ENCODE data around the gene COA1.

DNA sequence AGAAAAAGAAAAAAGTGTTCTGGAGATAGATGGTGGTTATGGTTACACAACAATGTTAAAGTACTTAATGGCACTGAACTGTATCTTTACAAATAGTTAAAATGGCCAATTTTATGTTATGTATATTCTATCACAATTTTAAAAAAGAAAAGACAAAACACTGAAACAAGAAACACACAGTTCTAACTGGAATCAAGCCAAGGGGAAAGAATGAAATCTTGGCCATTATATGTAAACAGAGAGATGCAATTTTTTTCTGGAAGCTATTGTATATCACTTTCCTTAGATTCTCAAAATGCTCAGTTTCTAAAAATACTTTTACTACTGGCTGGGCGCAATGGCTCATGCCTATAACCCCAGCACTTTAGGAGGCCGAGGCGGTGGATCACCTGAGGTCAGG, 4.1 kb downstream of the COA1 start:
- TF ChIP-seq, protein P1, sequence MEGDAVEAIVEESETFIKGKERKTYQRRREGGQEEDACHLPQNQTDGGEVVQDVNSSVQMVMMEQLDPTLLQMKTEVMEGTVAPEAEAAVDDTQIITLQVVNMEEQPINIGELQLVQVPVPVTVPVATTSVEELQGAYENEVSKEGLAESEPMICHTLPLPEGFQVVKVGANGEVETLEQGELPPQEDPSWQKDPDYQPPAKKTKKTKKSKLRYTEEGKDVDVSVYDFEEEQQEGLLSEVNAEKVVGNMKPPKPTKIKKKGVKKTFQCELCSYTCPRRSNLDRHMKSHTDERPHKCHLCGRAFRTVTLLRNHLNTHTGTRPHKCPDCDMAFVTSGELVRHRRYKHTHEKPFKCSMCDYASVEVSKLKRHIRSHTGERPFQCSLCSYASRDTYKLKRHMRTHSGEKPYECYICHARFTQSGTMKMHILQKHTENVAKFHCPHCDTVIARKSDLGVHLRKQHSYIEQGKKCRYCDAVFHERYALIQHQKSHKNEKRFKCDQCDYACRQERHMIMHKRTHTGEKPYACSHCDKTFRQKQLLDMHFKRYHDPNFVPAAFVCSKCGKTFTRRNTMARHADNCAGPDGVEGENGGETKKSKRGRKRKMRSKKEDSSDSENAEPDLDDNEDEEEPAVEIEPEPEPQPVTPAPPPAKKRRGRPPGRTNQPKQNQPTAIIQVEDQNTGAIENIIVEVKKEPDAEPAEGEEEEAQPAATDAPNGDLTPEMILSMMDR (IDR thresholded peaks at IDR 0.05): no peak
- no peak for TF ChIP-seq POLR2A (IDR thresholded peaks at IDR 0.05)
